DND-41 (cell line): Measurements from ENCODE around the gene CDCA3.

Experiments used
- ATAC-seq: fragments of 200-7000 bp; cut with Tn5 transposase; 3 replicates; pipeline ENCODE4 v1.9.1; 2021; ENCODE audit warnings: low read depth; ENCODE audit not compliant: insufficient read depth
- DNase-seq: peaks from one replicate; pipeline ENCODE4 v3.0.0-alpha.2; 2020
- H2AFZ ChIP-seq: 2 replicates; pipeline ENCODE4 v1.6.0; 2012; ENCODE audit warnings: low read depth, low read length
- H3K27ac ChIP-seq: 2 replicates; pipeline ENCODE4 v1.5.1; 2012; ENCODE audit warnings: low read length, inconsistent platforms
- H3K27me3 ChIP-seq: fragments of 200-600 bp; sonication (generic); 2 replicates; pipeline ENCODE4 v1.6.0; 2012; ENCODE audit warnings: low read length, mild to moderate bottlenecking, inconsistent platforms; ENCODE audit not compliant: insufficient read depth, poor library complexity
- H3K36me3 ChIP-seq: 2 replicates; pipeline ENCODE4 v1.5.1; 2012; ENCODE audit warnings: low read length, inconsistent platforms; ENCODE audit not compliant: insufficient read depth
- H3K4me1 ChIP-seq: 2 replicates; pipeline ENCODE4 v1.5.1; 2012; ENCODE audit warnings: mild to moderate bottlenecking, low read length; ENCODE audit not compliant: insufficient read depth
- H3K4me2 ChIP-seq: 2 replicates; pipeline ENCODE4 v1.6.0; 2012; ENCODE audit warnings: mild to moderate bottlenecking, moderate library complexity, low read length, inconsistent platforms; ENCODE audit not compliant: insufficient read depth
- H3K4me3 ChIP-seq, 2 experiments: fragments of 200-600 bp in 1 of 2; shearing (Covaris generic) in 1 of 2; 2 replicates each; pipeline ENCODE4 v1.5.1; 2012 to 2016; ENCODE audit warnings: inconsistent platforms in 2 of 2, low read length in 2 of 2, mild to moderate bottlenecking in 2 of 2, low read depth in 1 of 2, moderate library complexity in 1 of 2
- H3K79me2 ChIP-seq: 2 replicates; pipeline ENCODE4 v1.6.0; 2012; ENCODE audit warnings: low read length, inconsistent platforms; ENCODE audit not compliant: insufficient read depth
- H3K9ac ChIP-seq: 2 replicates; pipeline ENCODE4 v1.6.0; 2012; ENCODE audit warnings: low read depth, mild to moderate bottlenecking, inconsistent platforms, low read length, moderate library complexity
- H3K9me3 ChIP-seq: 2 replicates; pipeline ENCODE4 v1.5.1; 2012; ENCODE audit warnings: low read length, moderate library complexity, mild to moderate bottlenecking, inconsistent platforms; ENCODE audit not compliant: insufficient read depth, severe bottlenecking
- H4K20me1 ChIP-seq: 2 replicates; pipeline ENCODE4 v1.6.0; 2012; ENCODE audit warnings: low read length; ENCODE audit not compliant: insufficient read depth
- EZH2 ChIP-seq: IDR thresholded peaks from 3 replicates; pipeline ENCODE4 v1.6.1; 2012; ENCODE audit warnings: borderline replicate concordance, low read depth, mild to moderate bottlenecking, moderate library complexity, low read length, inconsistent platforms; ENCODE audit not compliant: severe bottlenecking
- TF ChIP-seq, protein P1 (sequence below): IDR thresholded peaks from 2 replicates; pipeline ENCODE4 v1.5.1; 2012; ENCODE audit warnings: borderline replicate concordance, low read length, moderate library complexity, mild to moderate bottlenecking; ENCODE audit not compliant: poor library complexity, severe bottlenecking; ENCODE audit errors: extremely low read depth

The CDCA3 gene

DNA sequence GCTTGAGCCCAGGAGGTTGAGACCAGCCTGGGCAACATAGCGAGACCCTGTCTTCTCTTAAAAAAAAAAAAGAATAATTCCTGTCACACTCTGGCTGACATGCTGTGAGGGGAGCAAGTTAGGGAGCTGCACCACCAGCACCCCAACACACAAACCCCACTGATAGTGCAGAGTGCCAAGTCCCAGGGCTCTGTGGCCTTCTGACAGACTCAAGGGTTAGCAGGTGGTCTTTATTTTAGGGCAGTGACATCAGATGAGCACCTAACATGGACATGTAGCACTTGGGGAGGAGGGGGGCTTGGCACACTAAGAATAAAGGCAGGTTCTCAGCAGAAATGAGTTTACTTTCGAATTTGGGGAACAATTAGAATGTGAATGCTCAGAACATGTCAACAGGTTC is 7.7 kb upstream of the CDCA3 start:
- no peaks in the 10 kb centered on the region for H3K27me3 ChIP-seq
- H3K79me2 ChIP-seq = peaks cover 22% of the 10 kb centered on the region
- no peak overlapping the region for H2AFZ ChIP-seq
- no peak overlapping the region for H3K9ac ChIP-seq
- ATAC-seq (no peak), DNase-seq (no peak)
- H3K4me1 ChIP-seq = peaks cover 5% of the 10 kb centered on the region
- no peak overlapping the region for H3K4me3 ChIP-seq
- peaks cover 16% of the 10 kb centered on the region for H4K20me1 ChIP-seq
- no peak for TF ChIP-seq EZH2
- TF ChIP-seq, protein P1, sequence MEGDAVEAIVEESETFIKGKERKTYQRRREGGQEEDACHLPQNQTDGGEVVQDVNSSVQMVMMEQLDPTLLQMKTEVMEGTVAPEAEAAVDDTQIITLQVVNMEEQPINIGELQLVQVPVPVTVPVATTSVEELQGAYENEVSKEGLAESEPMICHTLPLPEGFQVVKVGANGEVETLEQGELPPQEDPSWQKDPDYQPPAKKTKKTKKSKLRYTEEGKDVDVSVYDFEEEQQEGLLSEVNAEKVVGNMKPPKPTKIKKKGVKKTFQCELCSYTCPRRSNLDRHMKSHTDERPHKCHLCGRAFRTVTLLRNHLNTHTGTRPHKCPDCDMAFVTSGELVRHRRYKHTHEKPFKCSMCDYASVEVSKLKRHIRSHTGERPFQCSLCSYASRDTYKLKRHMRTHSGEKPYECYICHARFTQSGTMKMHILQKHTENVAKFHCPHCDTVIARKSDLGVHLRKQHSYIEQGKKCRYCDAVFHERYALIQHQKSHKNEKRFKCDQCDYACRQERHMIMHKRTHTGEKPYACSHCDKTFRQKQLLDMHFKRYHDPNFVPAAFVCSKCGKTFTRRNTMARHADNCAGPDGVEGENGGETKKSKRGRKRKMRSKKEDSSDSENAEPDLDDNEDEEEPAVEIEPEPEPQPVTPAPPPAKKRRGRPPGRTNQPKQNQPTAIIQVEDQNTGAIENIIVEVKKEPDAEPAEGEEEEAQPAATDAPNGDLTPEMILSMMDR = no peak
- no peaks in the 10 kb centered on the region for H3K9me3 ChIP-seq
- H3K27ac ChIP-seq = no peak overlapping the region
- H3K36me3 ChIP-seq = peaks cover 93% of the 10 kb centered on the region
- H3K4me2 ChIP-seq = no peak overlapping the region

DNA sequence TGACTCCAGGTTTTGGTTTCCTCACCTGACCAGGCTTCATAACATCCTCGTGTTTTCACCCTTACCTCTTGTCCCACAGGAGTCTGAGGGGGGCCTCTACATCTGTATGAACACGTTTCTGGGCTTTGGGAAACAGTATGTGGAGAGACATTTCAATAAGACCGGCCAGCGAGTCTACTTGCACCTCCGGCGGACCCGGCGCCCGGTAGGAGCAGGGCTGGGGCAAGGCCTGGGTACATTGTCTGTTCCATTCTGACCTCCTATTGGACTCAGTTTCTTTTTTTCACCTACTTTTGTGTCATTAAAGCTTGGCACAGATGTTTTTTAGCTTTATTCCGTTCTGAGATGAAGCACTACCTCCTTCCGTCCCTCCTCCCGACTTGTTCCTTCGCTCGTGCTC is 4.2 kb upstream of the CDCA3 start:
- H2AFZ ChIP-seq = no peak overlapping the region
- peaks cover 43% of the 10 kb centered on the region for H3K79me2 ChIP-seq
- DNase-seq (no peak), ATAC-seq (no peak)
- H4K20me1 ChIP-seq = peaks cover 29% of the 10 kb centered on the region
- no peak overlapping the region for H3K9ac ChIP-seq
- no peak overlapping the region for H3K4me2 ChIP-seq
- TF ChIP-seq, protein P1 = no peak
- no peak for TF ChIP-seq EZH2
- H3K36me3 ChIP-seq = peaks cover 67% of the 10 kb centered on the region
- H3K4me3 ChIP-seq = no peak overlapping the region
- H3K27me3 ChIP-seq = no peaks in the 10 kb centered on the region
- peaks cover 24% of the 10 kb centered on the region for H3K4me1 ChIP-seq
- H3K9me3 ChIP-seq = no peaks in the 10 kb centered on the region
- no peak overlapping the region for H3K27ac ChIP-seq

DNA sequence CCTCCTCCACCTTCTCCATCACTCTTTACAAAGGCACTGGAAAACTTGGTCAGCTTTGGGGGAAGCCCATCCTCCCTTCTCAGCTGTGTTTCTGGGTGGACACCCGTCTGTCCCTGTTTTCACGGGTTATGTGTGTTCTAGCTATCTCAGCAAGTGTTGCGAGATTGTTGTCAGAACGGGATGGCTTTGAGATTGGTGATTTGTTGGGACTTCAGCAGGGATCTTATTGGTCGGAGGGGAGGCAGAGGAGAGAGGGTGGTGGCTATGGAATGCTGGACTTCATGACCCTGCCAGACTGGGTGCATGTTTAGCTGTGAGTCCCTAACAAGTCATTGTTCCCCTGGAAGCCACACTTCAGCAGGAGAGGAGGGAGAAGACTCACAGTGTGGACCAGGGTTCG is 3.0 kb upstream of the CDCA3 start:
- Histone ChIP-seq H3K36me3 (peaks cover 69% of the 10 kb centered on the region), H3K4me2 (peak overlapping the region; percentile 82; the same call in 1 of the 2 replicates), H2AFZ (no peak overlapping the region), H3K79me2 (peaks cover 56% of the 10 kb centered on the region), H3K9ac (peak overlapping the region; percentile 81), H4K20me1 (peaks cover 32% of the 10 kb centered on the region), H3K9me3 (no peaks in the 10 kb centered on the region), H3K4me3 (0 out of 4 replicates have a peak overlapping the region, but pooled peaks of 1 of the 2 experiments have one; percentile 87), H3K27ac (no peak overlapping the region), H3K4me1 (peaks cover 36% of the 10 kb centered on the region), H3K27me3 (no peaks in the 10 kb centered on the region)
- no peak for DNase-seq
- no peak for ATAC-seq
- TF ChIP-seq, protein P1 = no peak
- TF ChIP-seq EZH2 = no peak

DNA sequence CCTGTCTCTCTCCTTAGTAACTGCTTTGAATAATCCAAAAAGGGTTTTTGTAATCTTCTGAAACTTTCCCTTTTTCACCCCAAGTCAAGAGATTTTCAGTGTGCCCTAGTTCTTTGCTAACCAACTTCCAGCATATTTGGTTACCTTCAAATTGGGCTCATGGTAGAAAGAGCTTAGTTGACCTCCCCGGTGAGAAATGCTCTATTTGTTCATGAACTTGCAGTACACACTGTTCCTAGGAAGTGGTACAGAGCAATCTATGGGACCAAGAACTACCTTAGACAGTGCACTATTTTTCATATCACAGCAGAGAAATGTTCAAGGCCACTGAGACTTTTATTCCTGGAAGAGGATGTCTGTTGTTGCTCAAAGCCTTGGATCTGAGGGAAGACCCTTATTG is 2.5 kb upstream of the CDCA3 start:
- no peak for ATAC-seq
- Histone ChIP-seq H3K9ac (peak overlapping the region; percentile 81), H2AFZ (no peak overlapping the region), H3K4me2 (peak overlapping the region; percentile 82), H3K27ac (peak overlapping the region; percentile 74; the same call in 1 of the 2 replicates), H3K9me3 (no peaks in the 10 kb centered on the region), H4K20me1 (peaks cover 32% of the 10 kb centered on the region), H3K4me3 (peak overlapping the region in 1 of 2 experiments; percentile 87; a peak in 2 of 4 replicates), H3K27me3 (no peaks in the 10 kb centered on the region), H3K79me2 (peaks cover 59% of the 10 kb centered on the region), H3K4me1 (peaks cover 37% of the 10 kb centered on the region), H3K36me3 (peaks cover 69% of the 10 kb centered on the region)
- no peak for TF ChIP-seq EZH2
- TF ChIP-seq, protein P1 = no peak
- no peak for DNase-seq
